Stimulated activated naive CD4-positive, alpha-beta T cell (primary cell): ENCODE results near the gene P4HA2.

Experiments
- DNase-seq, 6 experiments: peaks; one replicate each; lab custom pipeline; 2025; lab: John Stamatoyannopoulos, UW

P4HA2 gene

GRCh38 chr5:132264546-132265335 is 37.1 kb upstream of the P4HA2 start:
- no peak for DNase-seq

- no peak for DNase-seq
These were observed 36.1 kb upstream of the P4HA2 start for GRCh38 chr5:132263548-132264261.

- DNase-seq: no peak
These were observed 35.4 kb upstream of the P4HA2 start for GRCh38 chr5:132262882-132263547.

- DNase-seq: no peak
These were observed 34.5 kb upstream of the P4HA2 start for GRCh38 chr5:132261881-132262845.

- DNase-seq: no peak
These were observed 33.3 kb upstream of the P4HA2 start for GRCh38 chr5:132260714-132261551.

GRCh38 chr5:132260051-132260450 is 32.4 kb upstream of the P4HA2 start:
- DNase-seq: no peak

GRCh38 chr5:132259069-132259851 is 31.6 kb upstream of the P4HA2 start:
- no peak for DNase-seq

- no peak for DNase-seq
These were observed 30.7 kb upstream of the P4HA2 start for GRCh38 chr5:132258102-132259068.

- DNase-seq: no peak
These were observed 29.8 kb upstream of the P4HA2 start, which contains the start of gene PDLIM4 for GRCh38 chr5:132257131-132258101. TSS of gene PDLIM4 (plus strand) at chr5:132257696. CDS start at chr5:132257735, 39 bp downstream.

- DNase-seq: no peak
These were observed 29.1 kb upstream of the P4HA2 start for GRCh38 chr5:132256783-132257130.

- DNase-seq: no peak
These were observed 28.6 kb upstream of the P4HA2 start for GRCh38 chr5:132256086-132256782.

- no peak for DNase-seq
These were observed 26.8 kb upstream of the P4HA2 start for GRCh38 chr5:132254321-132254977.

- DNase-seq: no peak
These were observed 26.0 kb upstream of the P4HA2 start for GRCh38 chr5:132253452-132254320.

- DNase-seq: no peak
These were observed 25.4 kb upstream of the P4HA2 start for GRCh38 chr5:132253008-132253441.

- no peak for DNase-seq
These were observed 23.6 kb upstream of the P4HA2 start for GRCh38 chr5:132251220-132251725.
